Pulmonary artery endothelial cell (primary cell): Measurements from ENCODE around the gene ACSM2B. TPM values are rescaled to one million over a fixed set of nuclear protein-coding genes. Genes with fewer than 3 reads are reported as not detected.
"Not testable (repeated sequence)": the region's sequence is repeated elsewhere in the genome, so short reads cannot be mapped to it uniquely, and the experiment has no call there.

Source experiments
- DNase-seq: peaks from one replicate; pipeline ENCODE4 v3.0.0-alpha.2; 2011; ENCODE audit warnings: low read depth, low spot score
- total RNA-seq: library from RNA; depleted of rRNA; stranded (reverse); fragments of >200 nt; gene quantifications from 2 replicates; pipeline ENCODE4 v1.2.3, GENCODE V29; 2014

ACSM2B gene
- total RNA-seq, 1 donor from 2014 or later, result not detected

DNA sequence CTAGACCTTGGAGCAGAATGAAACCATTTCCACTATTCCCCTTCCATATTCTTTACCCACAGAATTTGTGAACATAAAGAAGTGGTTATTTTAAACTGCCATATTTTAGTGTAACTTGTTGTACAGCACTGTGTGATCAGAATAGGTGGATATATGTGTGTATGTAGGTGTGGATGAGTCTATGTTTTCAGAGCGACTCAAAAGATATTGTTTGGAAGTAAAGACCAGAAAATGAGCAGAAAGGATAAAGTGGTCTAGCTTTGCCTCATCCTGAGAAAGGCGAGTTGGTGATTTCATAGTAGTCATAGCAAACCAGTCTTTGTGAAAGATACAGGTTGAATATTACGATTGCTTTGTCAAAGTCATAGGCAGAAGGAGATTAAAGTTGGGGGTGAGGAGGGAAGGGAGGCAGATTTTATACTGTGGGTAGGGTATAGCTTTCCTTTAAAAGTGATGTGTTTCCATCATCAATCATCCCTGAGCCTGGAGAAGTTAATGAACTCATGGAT is 43.8 kb downstream of the ACSM2B start:
- not testable (repeated sequence) for DNase-seq

DNA sequence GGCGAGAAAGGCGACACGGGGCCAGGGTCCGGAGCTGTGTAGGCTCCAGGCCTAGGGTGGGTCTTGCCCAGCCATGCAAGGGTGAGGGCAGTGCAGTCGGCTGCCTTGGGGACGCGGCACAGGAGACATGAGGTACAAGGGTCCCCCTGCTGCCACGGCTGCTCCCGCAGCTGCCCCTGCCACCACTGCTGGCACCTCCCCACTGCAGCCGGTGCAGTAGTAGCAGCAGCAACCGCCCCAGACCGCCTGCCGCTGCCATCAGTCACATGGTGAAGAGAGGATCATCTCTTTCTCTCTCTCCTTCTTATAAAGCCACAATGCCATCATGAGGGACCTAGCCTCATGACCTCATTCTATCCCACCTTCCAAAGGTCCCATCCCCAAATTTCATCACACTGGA is 44.4 kb downstream of the ACSM2B start:
- DNase-seq, result not testable (repeated sequence)

DNA sequence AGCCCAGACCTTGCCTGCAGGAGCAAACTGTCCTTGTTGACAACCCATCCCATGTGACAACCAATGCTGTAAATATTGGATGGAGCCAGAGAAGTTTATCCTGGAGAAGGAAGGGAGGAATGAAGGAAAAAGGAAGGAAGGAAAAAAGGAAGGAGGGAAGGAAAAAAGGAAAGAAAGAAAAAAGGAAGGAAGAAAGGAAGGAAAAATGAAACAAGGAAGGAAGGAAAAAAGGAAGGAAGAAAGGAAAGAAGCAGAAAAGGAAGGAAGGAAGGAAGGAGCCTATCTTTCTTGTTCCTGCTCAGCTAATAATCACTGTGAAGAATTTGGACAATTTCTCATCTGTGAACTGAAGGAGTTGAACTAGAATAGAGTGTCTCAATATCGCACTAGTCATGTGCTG is 56.1 kb downstream of the ACSM2B start:
- DNase-seq, result no peak

DNA sequence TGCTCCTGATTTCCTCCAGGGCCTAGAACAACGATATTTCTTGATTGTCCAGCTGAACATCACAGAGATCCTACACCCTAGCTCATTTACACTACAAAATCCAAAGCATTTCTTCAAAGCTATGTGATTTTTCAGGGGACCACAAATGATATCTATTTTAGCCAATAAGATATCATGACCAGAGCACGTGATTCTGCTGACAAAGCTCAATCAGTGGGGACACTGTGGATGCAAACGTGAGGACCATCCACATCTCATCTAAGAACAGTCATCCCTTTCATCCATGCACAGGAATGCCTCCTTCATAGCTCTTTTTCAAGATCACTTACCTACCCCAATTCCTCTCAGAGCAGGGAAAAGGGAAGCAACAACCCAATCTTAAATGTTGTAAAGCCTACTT is 56.9 kb downstream of the ACSM2B start:
- no peak for DNase-seq

DNA sequence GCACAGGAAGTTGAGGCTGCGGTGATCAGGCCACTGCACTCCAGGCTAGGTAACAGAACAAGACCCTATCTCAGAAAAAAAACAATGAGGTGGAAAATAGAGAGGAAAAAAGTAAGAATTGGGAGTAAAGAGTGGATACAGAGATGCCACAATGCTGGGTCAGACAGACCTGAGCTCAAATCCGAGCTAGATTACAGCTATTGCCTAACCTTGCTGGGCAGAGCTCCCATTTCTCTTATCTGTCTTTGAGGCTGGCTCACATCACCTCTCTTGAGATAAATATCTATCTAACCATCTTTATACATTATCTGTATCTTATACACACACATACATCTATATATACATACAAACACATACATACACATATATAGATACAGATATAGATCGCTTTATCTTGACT is 59.0 kb downstream of the ACSM2B start:
- DNase-seq, result no peak

DNA sequence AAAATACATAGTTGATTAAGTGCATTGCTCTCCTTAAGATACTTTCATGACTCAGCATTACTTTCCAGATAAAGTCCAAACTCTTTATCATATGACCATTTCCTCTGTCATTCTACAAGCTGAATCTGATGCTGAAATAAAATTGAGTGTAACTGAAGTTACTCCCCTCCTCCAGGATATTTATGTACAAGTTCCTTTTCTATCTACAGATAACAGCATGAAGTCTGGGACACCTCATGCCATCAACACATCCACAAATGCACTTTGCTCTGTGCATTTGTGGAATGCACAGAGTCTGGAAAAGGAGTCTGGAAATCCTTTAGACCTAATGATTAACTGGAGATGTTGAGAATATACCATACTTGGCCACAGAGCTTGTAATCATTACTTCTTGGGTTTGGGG is 60.5 kb downstream of the ACSM2B start:
- DNase-seq, result no peak

DNA sequence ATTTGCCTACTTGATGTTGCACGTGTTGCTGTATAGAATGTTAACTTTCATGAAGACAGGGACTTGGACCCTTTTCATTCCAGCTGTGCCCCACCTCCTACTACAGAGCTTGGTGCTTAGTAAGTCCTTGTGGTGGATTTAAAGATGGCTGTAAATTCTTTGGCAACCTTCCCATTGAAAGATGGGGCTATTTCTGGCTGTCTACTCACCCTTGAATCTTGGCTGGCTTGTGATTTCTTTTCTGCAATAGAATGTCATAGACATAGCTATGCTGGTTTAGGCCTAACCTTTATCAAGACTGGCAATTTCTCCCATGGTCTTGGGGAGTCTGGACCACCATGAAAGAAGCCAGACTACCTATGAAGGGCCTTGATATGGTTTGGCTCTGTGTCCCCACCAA is 65.8 kb downstream of the ACSM2B start:
- DNase-seq, result no peak

DNA sequence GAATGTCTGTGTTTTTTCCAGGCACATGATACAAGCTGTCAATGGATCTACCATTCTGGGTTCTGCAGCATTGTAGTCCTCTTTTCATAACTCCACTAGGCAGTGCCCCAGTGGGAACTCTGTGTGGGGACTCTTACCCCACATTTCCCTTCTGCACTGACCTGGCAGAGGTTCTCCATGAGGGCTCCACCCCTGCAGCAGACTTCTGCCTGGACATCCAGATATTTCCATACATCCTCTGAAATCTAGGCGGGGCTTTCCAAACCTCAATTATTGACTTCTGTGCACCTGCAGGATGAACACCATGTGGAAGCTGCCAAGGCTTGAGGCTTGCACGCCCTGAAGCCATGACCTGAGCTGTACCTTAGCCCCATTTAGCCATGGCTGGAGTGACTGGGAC is 68.9 kb downstream of the ACSM2B start:
- no peak for DNase-seq

DNA sequence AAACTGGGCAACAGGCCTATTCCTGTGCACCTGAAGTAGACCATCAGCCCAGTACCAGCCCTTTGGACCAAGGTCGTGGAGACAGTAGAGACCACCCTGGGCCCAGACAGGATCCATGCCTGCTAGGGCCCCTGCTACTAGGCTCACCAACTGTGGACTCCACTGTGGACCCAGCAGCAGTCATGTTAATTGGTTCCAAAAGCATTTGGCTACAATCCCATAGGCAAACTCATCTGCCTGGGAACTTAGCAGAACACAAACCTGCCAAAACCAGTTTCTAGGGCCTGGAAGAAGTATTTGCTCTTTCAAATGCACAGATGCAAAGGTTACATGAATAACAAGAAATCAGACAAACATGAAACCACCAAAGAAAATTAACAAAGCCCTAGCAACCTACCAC is 71.7 kb downstream of the ACSM2B start:
- no peak for DNase-seq

DNA sequence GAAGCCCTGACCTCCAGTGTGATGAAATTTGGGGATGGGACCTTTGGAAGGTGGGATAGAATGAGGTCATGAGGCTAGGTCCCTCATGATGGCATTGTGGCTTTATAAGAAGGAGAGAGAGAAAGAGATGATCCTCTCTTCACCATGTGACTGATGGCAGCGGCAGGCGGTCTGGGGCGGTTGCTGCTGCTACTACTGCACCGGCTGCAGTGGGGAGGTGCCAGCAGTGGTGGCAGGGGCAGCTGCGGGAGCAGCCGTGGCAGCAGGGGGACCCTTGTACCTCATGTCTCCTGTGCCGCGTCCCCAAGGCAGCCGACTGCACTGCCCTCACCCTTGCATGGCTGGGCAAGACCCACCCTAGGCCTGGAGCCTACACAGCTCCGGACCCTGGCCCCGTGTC is 84.7 kb downstream of the ACSM2B start:
- not testable (repeated sequence) for DNase-seq

DNA sequence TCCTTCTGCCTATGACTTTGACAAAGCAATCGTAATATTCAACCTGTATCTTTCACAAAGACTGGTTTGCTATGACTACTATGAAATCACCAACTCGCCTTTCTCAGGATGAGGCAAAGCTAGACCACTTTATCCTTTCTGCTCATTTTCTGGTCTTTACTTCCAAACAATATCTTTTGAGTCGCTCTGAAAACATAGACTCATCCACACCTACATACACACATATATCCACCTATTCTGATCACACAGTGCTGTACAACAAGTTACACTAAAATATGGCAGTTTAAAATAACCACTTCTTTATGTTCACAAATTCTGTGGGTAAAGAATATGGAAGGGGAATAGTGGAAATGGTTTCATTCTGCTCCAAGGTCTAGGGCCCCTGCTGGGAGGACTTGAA is 85.2 kb downstream of the ACSM2B start:
- DNase-seq, result not testable (repeated sequence)

Other genes with a start within 250 kb of the ACSM2B start
- not detected in 2 replicates for gene GP2, start 248.9 kb downstream of the ACSM2B start, total RNA-seq
- gene UMOD, start 223.7 kb downstream of the ACSM2B start, total RNA-seq, result not detected in 2 replicates
- gene PDILT, start 171.6 kb downstream of the ACSM2B start, total RNA-seq, result not detected in 2 replicates
- not detected in 2 replicates for gene ACSM5, start 166.8 kb downstream of the ACSM2B start, total RNA-seq
- gene ACSM2A, start 124.8 kb downstream of the ACSM2B start, total RNA-seq, result not detected in 2 replicates
- under 0.01 TPM in 1 of 2 replicates, not detected in the other for gene ACSM1, start 121.3 kb upstream of the ACSM2B start, total RNA-seq
- 59.7 and 87.4 TPM in 2 replicates for gene THUMPD1, start 165.5 kb upstream of the ACSM2B start, total RNA-seq
- gene ACSM3, start 187.6 kb upstream of the ACSM2B start, total RNA-seq, result 4.7 and 14.0 TPM in 2 replicates
- 9.0 and 11.8 TPM in 2 replicates for gene ERI2, start 230.1 kb upstream of the ACSM2B start, total RNA-seq
- 5.5 and 6.9 TPM in 2 replicates for gene REXO5, start 230.2 kb upstream of the ACSM2B start, total RNA-seq